MM.1S (cell line): ENCODE results near the gene MIEF1.

Source experiments
- EZH2 ChIP-seq: fragments of 300-600 bp; sonication (generic); optimal IDR thresholded peaks from 2 replicates; pipeline ENCODE3; 2017; ENCODE audit warnings: low read depth, mild to moderate bottlenecking, antibody characterized with exemption, low read length, mixed read lengths
- EZH2phosphoT487 ChIP-seq: fragments of 300-600 bp; sonication (generic); IDR thresholded peaks from 2 replicates; pipeline ENCODE4 v1.6.1; 2018; ENCODE audit warnings: antibody characterized with exemption, low read length
- TF ChIP-seq, protein P1 (sequence below): fragments of 300-600 bp; sonication (generic); IDR thresholded peaks from 2 replicates; pipeline ENCODE4 v1.5.1; 2016; ENCODE audit warnings: antibody characterized with exemption, low read length, mixed read lengths

DNA sequence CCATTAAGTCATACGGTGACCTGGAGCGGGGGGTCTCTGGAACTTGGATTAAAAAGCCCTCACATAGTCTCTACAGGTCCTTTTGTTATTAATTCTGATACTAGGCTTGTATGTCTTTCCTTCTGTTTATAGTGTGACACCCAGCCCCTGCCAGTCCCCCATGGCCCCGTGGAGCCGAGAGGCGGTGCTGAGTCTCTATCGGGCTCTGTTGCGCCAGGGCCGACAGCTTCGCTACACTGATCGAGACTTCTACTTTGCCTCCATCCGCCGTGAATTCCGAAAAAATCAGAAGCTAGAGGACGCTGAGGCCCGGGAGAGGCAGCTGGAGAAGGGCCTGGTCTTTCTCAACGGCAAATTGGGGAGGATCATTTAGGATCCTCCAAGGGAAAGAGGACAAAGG lies 2.0 kb downstream of the MIEF1 start:
- TF ChIP-seq, protein P1, sequence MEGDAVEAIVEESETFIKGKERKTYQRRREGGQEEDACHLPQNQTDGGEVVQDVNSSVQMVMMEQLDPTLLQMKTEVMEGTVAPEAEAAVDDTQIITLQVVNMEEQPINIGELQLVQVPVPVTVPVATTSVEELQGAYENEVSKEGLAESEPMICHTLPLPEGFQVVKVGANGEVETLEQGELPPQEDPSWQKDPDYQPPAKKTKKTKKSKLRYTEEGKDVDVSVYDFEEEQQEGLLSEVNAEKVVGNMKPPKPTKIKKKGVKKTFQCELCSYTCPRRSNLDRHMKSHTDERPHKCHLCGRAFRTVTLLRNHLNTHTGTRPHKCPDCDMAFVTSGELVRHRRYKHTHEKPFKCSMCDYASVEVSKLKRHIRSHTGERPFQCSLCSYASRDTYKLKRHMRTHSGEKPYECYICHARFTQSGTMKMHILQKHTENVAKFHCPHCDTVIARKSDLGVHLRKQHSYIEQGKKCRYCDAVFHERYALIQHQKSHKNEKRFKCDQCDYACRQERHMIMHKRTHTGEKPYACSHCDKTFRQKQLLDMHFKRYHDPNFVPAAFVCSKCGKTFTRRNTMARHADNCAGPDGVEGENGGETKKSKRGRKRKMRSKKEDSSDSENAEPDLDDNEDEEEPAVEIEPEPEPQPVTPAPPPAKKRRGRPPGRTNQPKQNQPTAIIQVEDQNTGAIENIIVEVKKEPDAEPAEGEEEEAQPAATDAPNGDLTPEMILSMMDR: no peak
- no peak for TF ChIP-seq EZH2phosphoT487
- no peak for TF ChIP-seq EZH2
